KOPT-K1 (cell line): Measurements from ENCODE around the gene MRPS18A.

Source experiments
- H3K27ac ChIP-seq: fragments of 200-600 bp; sonication (generic); 2 replicates; pipeline ENCODE4 v1.5.1; 2016; ENCODE audit warnings: antibody characterized with exemption, mild to moderate bottlenecking, low read depth, low read length; ENCODE audit not compliant: poor library complexity, severe bottlenecking
- H3K36me3 ChIP-seq: fragments of 200-600 bp; sonication (generic); 2 replicates; pipeline ENCODE4 v1.5.1; 2017; ENCODE audit warnings: antibody characterized with exemption, mild to moderate bottlenecking, low read length, moderate library complexity; ENCODE audit not compliant: insufficient read depth
- H3K9me3 ChIP-seq: fragments of 200-600 bp; sonication (generic); 2 replicates; pipeline ENCODE4 v1.5.1; 2017; ENCODE audit warnings: antibody characterized with exemption, low read length, mild to moderate bottlenecking; ENCODE audit not compliant: insufficient read depth, poor library complexity, severe bottlenecking

Gene MRPS18A

DNA sequence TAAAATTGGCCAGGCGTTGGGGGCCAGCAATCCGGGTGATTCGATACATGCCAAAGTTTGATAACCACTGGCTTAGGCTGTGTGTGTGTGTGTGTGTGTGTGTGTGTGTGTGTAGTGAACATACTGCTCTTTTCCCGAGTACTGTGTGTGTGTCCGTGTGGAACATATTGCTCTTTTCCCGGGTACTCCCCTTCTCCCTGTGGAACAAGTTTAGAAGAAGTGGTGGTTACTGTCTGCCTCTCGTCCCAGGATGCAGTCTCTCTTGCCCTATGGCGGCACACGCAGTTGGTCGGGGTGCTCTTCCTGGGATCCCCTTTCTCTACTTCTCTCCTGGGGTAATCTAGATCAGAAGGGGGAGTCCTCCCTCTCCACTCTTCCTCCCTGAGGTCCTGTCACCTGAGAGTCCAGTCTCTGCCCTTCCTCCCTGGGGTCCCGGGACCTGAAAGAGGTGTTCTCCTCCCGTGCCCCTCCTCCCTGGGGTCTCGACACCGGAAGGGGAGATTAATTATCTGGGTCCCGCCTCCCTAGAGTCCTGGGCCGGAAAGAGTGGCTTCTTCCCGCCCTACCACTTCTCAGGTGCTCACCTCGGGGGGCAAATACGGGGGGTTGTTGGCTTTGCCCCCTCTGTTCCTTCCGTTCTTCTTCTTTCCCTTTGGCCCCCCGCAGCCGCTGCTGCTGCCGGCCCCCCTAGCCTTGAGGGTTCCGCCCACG lies 59.0 kb downstream of the MRPS18A start:
- Histone ChIP-seq H3K9me3 (no peaks in the 10 kb centered on the region), H3K27ac (peak overlapping the region; percentile 96), H3K36me3 (peaks cover 39% of the 10 kb centered on the region)

DNA sequence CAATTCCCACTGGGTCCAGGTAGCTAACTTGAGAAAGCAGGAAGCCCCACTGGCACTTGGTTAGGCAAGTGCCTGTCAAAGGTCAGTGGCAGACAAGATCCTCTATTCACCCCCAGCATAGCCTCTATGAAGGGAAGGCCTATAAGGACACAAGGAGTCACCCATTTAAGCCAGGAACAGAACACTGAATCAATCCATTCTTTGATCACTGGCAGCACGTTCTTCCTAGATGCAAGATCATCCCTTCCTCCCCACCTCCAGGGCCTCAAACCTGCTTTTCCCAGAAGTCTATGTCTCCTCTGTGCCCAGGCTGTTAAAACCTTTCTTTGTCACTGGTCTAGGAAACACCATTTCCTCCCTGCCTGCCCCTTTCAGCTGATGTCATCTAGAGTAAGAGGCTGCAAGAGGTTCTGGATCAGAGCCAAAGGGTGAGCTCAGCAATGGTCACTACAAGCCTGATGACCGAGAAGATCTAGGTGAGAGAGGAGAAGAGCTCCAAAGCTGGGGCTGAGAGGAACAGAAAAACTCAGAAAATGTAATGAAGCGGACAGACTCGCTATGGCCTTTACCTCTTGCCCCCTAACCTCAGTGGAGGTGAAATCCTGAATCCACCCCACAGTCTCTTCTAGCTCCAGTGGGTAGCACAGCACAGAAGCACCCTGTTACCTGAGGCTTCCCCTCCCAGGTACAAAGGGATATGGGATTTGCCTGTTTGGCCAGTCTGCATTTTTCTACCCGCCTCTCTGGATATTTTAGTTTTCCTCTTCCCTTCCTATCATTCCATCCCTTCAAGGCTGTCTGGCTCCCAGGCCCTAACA lies 60.4 kb downstream of the MRPS18A start:
- Histone ChIP-seq H3K36me3 (peaks cover 53% of the 10 kb centered on the region), H3K9me3 (no peaks in the 10 kb centered on the region), H3K27ac (no peak overlapping the region)

DNA sequence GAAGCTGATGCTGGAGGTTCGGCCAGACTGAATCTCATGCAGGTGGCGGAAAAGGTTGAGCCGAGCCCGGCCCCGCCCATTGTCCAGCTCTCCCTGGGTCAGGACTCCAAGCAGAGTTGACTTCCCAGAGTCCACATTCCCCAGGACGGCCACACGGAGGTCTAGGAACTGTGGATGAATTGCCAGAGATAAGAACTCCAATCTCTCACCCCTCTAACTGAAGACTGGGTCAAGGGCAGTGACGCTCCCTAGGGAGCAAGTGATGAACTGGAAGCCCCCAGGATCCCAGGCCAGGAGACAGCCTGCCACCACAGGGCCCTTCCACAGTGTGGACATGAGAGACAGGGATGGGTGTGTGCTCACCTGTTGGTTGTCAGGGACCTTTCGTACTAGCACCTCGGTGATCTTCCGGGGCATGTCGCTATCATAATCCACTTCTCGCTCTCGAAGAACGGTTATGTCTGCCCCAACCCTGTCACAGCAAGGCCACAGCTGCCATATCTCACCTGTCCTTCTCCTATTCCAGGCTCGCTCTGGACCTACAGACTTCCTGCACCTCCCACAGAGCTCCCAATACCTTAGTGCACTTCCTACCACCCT lies 62.1 kb downstream of the MRPS18A start:
- H3K9me3 ChIP-seq, result no peaks in the 10 kb centered on the region
- peaks cover 70% of the 10 kb centered on the region for H3K36me3 ChIP-seq

GRCh38 chr6:43624786-43625288 lies 62.8 kb downstream of the MRPS18A start:
- H3K9me3 ChIP-seq, result no peaks in the 10 kb centered on the region
- no peak overlapping the region for H3K27ac ChIP-seq
- H3K36me3 ChIP-seq, result peaks cover 76% of the 10 kb centered on the region

More for the DNA sequence above, 62.1 kb downstream of the MRPS18A start:
- no peak overlapping the region for H3K27ac ChIP-seq

DNA sequence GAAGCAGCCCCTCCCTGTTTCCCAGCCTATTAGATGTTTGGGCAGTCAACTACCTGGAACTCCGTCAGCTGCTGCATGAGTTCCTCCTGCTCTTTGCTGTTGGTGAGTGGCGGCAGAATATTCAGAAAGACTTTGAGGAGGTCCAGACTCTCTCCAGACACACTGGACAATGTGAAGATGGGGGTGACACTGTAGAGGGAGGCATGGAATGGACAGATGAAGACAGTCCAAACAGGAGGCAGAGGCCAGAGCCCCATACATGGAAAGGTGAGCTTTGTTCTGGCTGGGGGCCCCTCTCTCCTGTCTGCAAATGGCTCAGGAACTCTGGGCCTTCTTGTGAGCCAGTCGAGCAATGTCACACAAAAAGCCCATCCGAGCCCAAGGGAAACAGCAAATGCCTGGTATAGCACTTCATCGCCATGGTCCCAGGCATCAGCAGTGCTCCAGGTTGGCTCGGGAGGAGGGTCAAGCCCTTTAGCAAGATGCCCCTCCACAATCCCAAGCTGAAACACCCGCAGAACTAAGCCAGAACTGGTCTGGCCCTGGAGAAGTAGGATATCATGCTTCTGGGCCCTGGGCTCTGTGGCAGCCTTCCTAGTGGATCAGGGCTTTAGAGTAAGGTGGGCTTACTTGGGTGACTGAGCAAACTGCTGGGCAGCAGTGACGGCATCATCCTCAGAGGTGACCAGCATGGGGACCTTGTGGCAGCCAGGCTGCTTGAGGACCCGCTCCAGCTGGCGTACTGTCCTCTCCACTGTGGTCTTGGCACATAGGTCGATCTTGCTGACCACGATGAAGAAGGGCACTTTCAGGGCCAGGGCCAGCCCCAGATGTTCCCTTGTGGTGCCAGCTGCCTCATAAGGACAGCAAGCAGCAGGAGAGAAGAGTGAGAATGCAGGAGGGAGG lies 63.5 kb downstream of the MRPS18A start:
- peaks cover 83% of the 10 kb centered on the region for H3K36me3 ChIP-seq
- H3K27ac ChIP-seq, result no peak overlapping the region

GRCh38 chr6:43622541-43622940 lies 65.0 kb downstream of the MRPS18A start:
- peaks cover 93% of the 10 kb centered on the region for H3K36me3 ChIP-seq
- no peaks in the 10 kb centered on the region for H3K9me3 ChIP-seq

More for the DNA sequence above, 63.5 kb downstream of the MRPS18A start:
- no peaks in the 10 kb centered on the region for H3K9me3 ChIP-seq

GRCh38 chr6:43621836-43622180 lies 65.8 kb downstream of the MRPS18A start:
- Histone ChIP-seq H3K27ac (no peak overlapping the region), H3K9me3 (no peaks in the 10 kb centered on the region), H3K36me3 (peaks cover 91% of the 10 kb centered on the region)

More at GRCh38 chr6:43622541-43622940, 65.0 kb downstream of the MRPS18A start:
- H3K27ac ChIP-seq, result no peak overlapping the region
